ENCODE results near the gene TP53RK.

GRCh38 chr20:46638898-46639274 lies 50.4 kb downstream of the TP53RK start:
- TF ChIP-seq, protein P1, sequence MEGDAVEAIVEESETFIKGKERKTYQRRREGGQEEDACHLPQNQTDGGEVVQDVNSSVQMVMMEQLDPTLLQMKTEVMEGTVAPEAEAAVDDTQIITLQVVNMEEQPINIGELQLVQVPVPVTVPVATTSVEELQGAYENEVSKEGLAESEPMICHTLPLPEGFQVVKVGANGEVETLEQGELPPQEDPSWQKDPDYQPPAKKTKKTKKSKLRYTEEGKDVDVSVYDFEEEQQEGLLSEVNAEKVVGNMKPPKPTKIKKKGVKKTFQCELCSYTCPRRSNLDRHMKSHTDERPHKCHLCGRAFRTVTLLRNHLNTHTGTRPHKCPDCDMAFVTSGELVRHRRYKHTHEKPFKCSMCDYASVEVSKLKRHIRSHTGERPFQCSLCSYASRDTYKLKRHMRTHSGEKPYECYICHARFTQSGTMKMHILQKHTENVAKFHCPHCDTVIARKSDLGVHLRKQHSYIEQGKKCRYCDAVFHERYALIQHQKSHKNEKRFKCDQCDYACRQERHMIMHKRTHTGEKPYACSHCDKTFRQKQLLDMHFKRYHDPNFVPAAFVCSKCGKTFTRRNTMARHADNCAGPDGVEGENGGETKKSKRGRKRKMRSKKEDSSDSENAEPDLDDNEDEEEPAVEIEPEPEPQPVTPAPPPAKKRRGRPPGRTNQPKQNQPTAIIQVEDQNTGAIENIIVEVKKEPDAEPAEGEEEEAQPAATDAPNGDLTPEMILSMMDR (IDR thresholded peaks at IDR 0.05) = no peak
- TF ChIP-seq POLR2A (IDR thresholded peaks at IDR 0.05) = no peak

Measured in Peyer's patch (tissue), 4 donors.